ENCODE data around the gene IKBIP.
"Not testable (repeated sequence)": the region's sequence is repeated elsewhere in the genome, so short reads cannot be mapped to it uniquely, and the experiment has no call there.

Gene IKBIP

GRCh38 chr12:98644712-98645571 is at the start of gene IKBIP, which contains the start of gene APAF1:
Gene IKBIP (minus strand): TSS chr12:98644788. CDS start chr12:98644701, 87 bp downstream.
Gene APAF1 (plus strand): TSS chr12:98645290. CDS start chr12:98648360, 3,070 bp downstream.
- DNase-seq, result peak; percentile 98

GRCh38 chr12:98691351-98691750 is 46.8 kb upstream of the IKBIP start:
- DNase-seq, result no peak

- no peak for DNase-seq
Measured at GRCh38 chr12:98686603-98687002, 42.0 kb upstream of the IKBIP start.

- DNase-seq, result no peak
Measured at GRCh38 chr12:98684199-98684598, 39.6 kb upstream of the IKBIP start.

- DNase-seq, result no peak
Measured at GRCh38 chr12:98679611-98680005, 35.0 kb upstream of the IKBIP start.

GRCh38 chr12:98678946-98679610 is 34.5 kb upstream of the IKBIP start:
- DNase-seq, result no peak

- DNase-seq, result no peak
Measured at GRCh38 chr12:98678236-98678945, 33.8 kb upstream of the IKBIP start.

- DNase-seq, result no peak
Measured at GRCh38 chr12:98674841-98675240, 30.3 kb upstream of the IKBIP start.

GRCh38 chr12:98671459-98671858 is 26.9 kb upstream of the IKBIP start:
- DNase-seq, result no peak

GRCh38 chr12:98669751-98670150 is 25.2 kb upstream of the IKBIP start:
- DNase-seq, result no peak

- no peak for DNase-seq
Measured at GRCh38 chr12:98660521-98660920, 15.9 kb upstream of the IKBIP start.

- DNase-seq, result peak; percentile 84
Measured at GRCh38 chr12:98656289-98657101, 11.9 kb upstream of the IKBIP start.

GRCh38 chr12:98653866-98654493 is 9.4 kb upstream of the IKBIP start:
- DNase-seq, result peak; percentile 61

GRCh38 chr12:98651328-98651727 is 6.7 kb upstream of the IKBIP start:
- no peak for DNase-seq

GRCh38 chr12:98646294-98647090 is 1.9 kb upstream of the IKBIP start:
- peak; percentile 25 for DNase-seq

GRCh38 chr12:98645572-98646067 is 1.0 kb upstream of the IKBIP start:
- no peak for DNase-seq

- no peak for DNase-seq
Measured at GRCh38 chr12:98644433-98644711, 216 bp downstream of the IKBIP start.

- DNase-seq, result not testable (repeated sequence)
Measured at GRCh38 chr12:98642801-98643200, 1.8 kb downstream of the IKBIP start.

GRCh38 chr12:98639491-98639890 is 5.1 kb downstream of the IKBIP start:
- no peak for DNase-seq

GRCh38 chr12:98638009-98638408 is 6.6 kb downstream of the IKBIP start:
- no peak for DNase-seq

- no peak for DNase-seq
Measured at GRCh38 chr12:98637068-98637467, 7.5 kb downstream of the IKBIP start.
